Astrocyte (in vitro differentiated cells and primary cell): ENCODE data around the gene C10orf53.

ENCODE experiments used
- CTCF ChIP-seq: IDR thresholded peaks from 2 replicates; pipeline ENCODE4 v1.5.1; 2011; ENCODE audit warnings: low read depth, mild to moderate bottlenecking, inconsistent platforms, low read length, moderate library complexity; ENCODE audit not compliant: insufficient read depth
- EZH2 ChIP-seq: IDR thresholded peaks from 2 replicates; pipeline ENCODE4 v1.6.1; 2012; ENCODE audit warnings: mild to moderate bottlenecking, low read length, inconsistent platforms; ENCODE audit not compliant: insufficient read depth

- TF ChIP-seq CTCF (no peak), EZH2 (no peak)
These were observed 45.3 kb upstream of the C10orf53 start for GRCh38 chr10:49634069-49634660.
